CD14-positive monocyte (primary cell): ENCODE measurements around the gene XIRP2. TPM values are rescaled to one million over a fixed set of nuclear protein-coding genes. Genes with fewer than 3 reads are reported as not detected.

Experiments
- DNase-seq, 3 donors: peaks; one replicate each; pipeline ENCODE4 v3.0.0-alpha.2; 2011 to 2022
- H2AFZ ChIP-seq: 2 replicates; pipeline ENCODE4 v1.6.0; 2012; ENCODE audit warnings: mild to moderate bottlenecking, low read depth, low read length, inconsistent platforms; ENCODE audit not compliant: insufficient read depth, poor library complexity, severe bottlenecking
- H3K27ac ChIP-seq, 2 donors: 1 replicate in 1 of 2; 2 replicates in 1 of 2; pipeline ENCODE4 v1.5.1; 2012 to 2013; ENCODE audit warnings: low read length in 2 of 2, control low read depth in 1 of 2, inconsistent platforms in 1 of 2, low read depth in 1 of 2, mild to moderate bottlenecking in 1 of 2
- H3K27me3 ChIP-seq, 2 donors: one replicate each; pipeline versions ENCODE4 v1.6.0 to v1.6.1; 2011 to 2013; ENCODE audit warnings: low read length in 2 of 2; ENCODE audit not compliant: control insufficient read depth in 2 of 2, insufficient read depth in 2 of 2
- H3K36me3 ChIP-seq, 2 donors: replicated peaks in 1 of 2; 1 replicate in 1 of 2; 2 replicates in 1 of 2; pipeline versions ENCODE4 v1.5.1 to v1.6.1; 2012 to 2013; ENCODE audit warnings: low read length in 2 of 2, control low read depth in 1 of 2, inconsistent platforms in 1 of 2, mild to moderate bottlenecking in 1 of 2; ENCODE audit not compliant: insufficient read depth in 2 of 2, control insufficient read depth in 1 of 2
- H3K4me1 ChIP-seq, 2 donors: 1 replicate in 1 of 2; 2 replicates in 1 of 2; pipeline versions ENCODE4 v1.5.1 to v1.6.1; 2012 to 2013; ENCODE audit warnings: low read length in 2 of 2, control low read depth in 1 of 2, inconsistent platforms in 1 of 2, mild to moderate bottlenecking in 1 of 2, moderate library complexity in 1 of 2; ENCODE audit not compliant: insufficient read depth in 2 of 2, control insufficient read depth in 1 of 2
- H3K4me2 ChIP-seq: replicated peaks from 2 replicates; pipeline ENCODE3; 2012; ENCODE audit warnings: low read length, moderate library complexity, mild to moderate bottlenecking; ENCODE audit not compliant: poor library complexity, severe bottlenecking; ENCODE audit errors: extremely low read depth
- H3K4me3 ChIP-seq, 3 experiments: fragments of 200-600 bp in 1 of 3; sonication (generic) in 1 of 3; replicated peaks in 1 of 3; 1 replicate in 2 of 3; 2 replicates in 1 of 3; pipeline ENCODE4 v1.5.1; 2011 to 2013; ENCODE audit warnings: low read length in 3 of 3, mild to moderate bottlenecking in 3 of 3, control low read depth in 2 of 3, low read depth in 2 of 3, inconsistent platforms in 1 of 3, moderate library complexity in 1 of 3
- H3K79me2 ChIP-seq: 2 replicates; pipeline ENCODE4 v1.6.0; 2012; ENCODE audit warnings: mild to moderate bottlenecking, control low read depth, inconsistent platforms, low read length, moderate library complexity; ENCODE audit not compliant: insufficient read depth
- H3K9ac ChIP-seq: 2 replicates; pipeline ENCODE4 v1.6.0; 2017; ENCODE audit warnings: low read length, mild to moderate bottlenecking; ENCODE audit not compliant: insufficient read depth, poor library complexity, severe bottlenecking
- H3K9me3 ChIP-seq, 2 donors: replicated peaks in 1 of 2; 1 replicate in 1 of 2; 2 replicates in 1 of 2; pipeline versions ENCODE4 v1.5.1 to v1.6.1; 2012 to 2013; ENCODE audit warnings: low read length in 2 of 2, control low read depth in 1 of 2; ENCODE audit not compliant: control insufficient read depth in 1 of 2, insufficient read depth in 1 of 2
- H4K20me1 ChIP-seq: 2 replicates; pipeline ENCODE4 v1.6.0; 2012; ENCODE audit warnings: mild to moderate bottlenecking, low read length, control low read depth, moderate library complexity; ENCODE audit not compliant: insufficient read depth
- H3K27ac Mint-ChIP-seq, 7 donors: one replicate each; pipeline ENCODE4 v1.8.0; 2020; ENCODE audit warnings: mild to moderate bottlenecking in 7 of 7, mixed read lengths in 7 of 7, moderate library complexity in 6 of 7, inconsistent platforms in 2 of 7
- H3K27me3 Mint-ChIP-seq, 3 donors: one replicate each; pipeline ENCODE4 v1.8.0; 2021 to 2022; ENCODE audit warnings: low read depth in 3 of 3, mild to moderate bottlenecking in 3 of 3, mixed read lengths in 3 of 3, moderate library complexity in 3 of 3, inconsistent platforms in 1 of 3
- H3K36me3 Mint-ChIP-seq, 2 donors: one replicate each; pipeline ENCODE4 v1.8.0; 2020; ENCODE audit warnings: mixed read lengths in 2 of 2, inconsistent platforms in 1 of 2, mild to moderate bottlenecking in 1 of 2
- H3K4me1 Mint-ChIP-seq: one replicate; pipeline ENCODE4 v1.8.0; 2020; ENCODE audit warnings: mild to moderate bottlenecking, mixed read lengths
- H3K4me3 Mint-ChIP-seq, 2 donors: one replicate each; pipeline ENCODE4 v1.8.0; 2020; ENCODE audit warnings: mild to moderate bottlenecking in 2 of 2, mixed read lengths in 2 of 2, moderate library complexity in 1 of 2
- H3K9me3 Mint-ChIP-seq, 7 donors: one replicate each; pipeline ENCODE4 v1.8.0; 2020 to 2022; ENCODE audit warnings: mixed read lengths in 7 of 7, mild to moderate bottlenecking in 6 of 7, moderate library complexity in 6 of 7, inconsistent platforms in 2 of 7
- CTCF ChIP-seq: fragments of 200-600 bp; IDR thresholded peaks from one replicate; pipeline ENCODE4 v1.8.0; 2022; ENCODE audit warnings: antibody characterized with exemption, mild to moderate bottlenecking
- WGBS: methylation state at CpG from one replicate; pipeline ENCODE4 v1.1.5; 2013; ENCODE audit warnings: missing lambda C conversion rate; ENCODE audit not compliant: insufficient coverage; 5-methylcytosine and 5-hydroxymethylcytosine counted together
- intact Hi-C, 2 donors: fragments of 100-400 bp; cut with micrococcal nuclease; formaldehyde crosslinking; loops; one replicate each; pipeline versions ENCODE4 v1.15.0 to v1.15.1; 2023
- polyA plus RNA-seq, 3 donors: library from polyadenylated mRNA; depleted of rRNA in 1 of 3; unstranded in 2 of 3; stranded (reverse) in 1 of 3; fragments of 300-500 nt in 2 of 3; fragments of >200 nt in 1 of 3; fragmentation: Illumina TruSeq in 2 of 3; gene quantifications; 1 replicate in 2 of 3; 2 replicates in 1 of 3; pipeline ENCODE4 v1.2.3, GENCODE V29; 2012 to 2021

Gene XIRP2
- polyA plus RNA-seq, 3 donors: not detected

DNA sequence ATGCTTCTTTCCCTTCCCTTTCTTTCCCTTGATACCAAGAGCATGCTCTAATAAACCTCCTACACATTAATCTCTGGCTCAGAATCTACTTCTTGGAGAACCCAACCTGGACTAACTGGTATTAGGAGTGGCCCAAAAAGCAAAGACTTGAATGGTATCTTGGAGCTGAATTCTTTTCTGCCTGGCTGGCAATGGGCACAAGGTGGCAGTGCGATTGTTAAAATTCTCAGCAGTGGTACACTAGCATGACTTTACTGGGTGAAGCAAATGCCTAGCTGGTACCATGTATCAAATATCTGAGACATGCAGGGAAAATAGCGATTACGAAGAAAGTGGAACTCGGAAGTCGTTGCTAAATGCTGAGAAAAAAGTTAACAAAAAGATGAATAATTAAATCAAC is 376.1 kb downstream of the XIRP2 start:
- Mint-ChIP-seq H3K4me3 (no peak overlapping the region), H3K27me3 (peaks cover 0 to 4% (median 2%) of the 10 kb centered on the region in 3 donors), H3K4me1 (no peaks in the 10 kb centered on the region), H3K36me3 (no peaks in the 10 kb centered on the region), H3K27ac (no peak overlapping the region), H3K9me3 (peaks cover 3 to 17% (median 13%) of the 10 kb centered on the region in 7 donors)
- Histone ChIP-seq H3K4me2 (no peak overlapping the region), H3K9ac (no peak overlapping the region), H3K4me3 (no peak overlapping the region), H3K79me2 (no peaks in the 10 kb centered on the region), H2AFZ (no peak overlapping the region), H3K4me1 (no peaks in the 10 kb centered on the region), H3K36me3 (no peaks in the 10 kb centered on the region), H4K20me1 (no peaks in the 10 kb centered on the region), H3K9me3 (peaks cover 8% of the 10 kb centered on the region in 2 donors), H3K27ac (no peak overlapping the region), H3K27me3 (no peaks in the 10 kb centered on the region)
- WGBS: 83% methylated on average over 1 of the region's 5 CpGs
- no peak for DNase-seq
- TF ChIP-seq CTCF: no peak
- intact Hi-C loops: no loop called here

- Histone ChIP-seq H3K4me1 (no peaks in the 10 kb centered on the region), H3K4me3 (no peak overlapping the region), H3K36me3 (no peaks in the 10 kb centered on the region), H3K9me3 (peaks cover 8% of the 10 kb centered on the region in 2 donors), H2AFZ (no peak overlapping the region), H3K9ac (no peak overlapping the region), H3K27ac (no peak overlapping the region), H4K20me1 (no peaks in the 10 kb centered on the region), H3K27me3 (no peaks in the 10 kb centered on the region), H3K79me2 (no peaks in the 10 kb centered on the region), H3K4me2 (no peak overlapping the region)
- H3K4me3 Mint-ChIP-seq: no peak overlapping the region
- intact Hi-C loops: no loop called here
- no peaks in the 10 kb centered on the region for H3K36me3 Mint-ChIP-seq
- DNase-seq: no peak
- peaks cover 0 to 4% (median 2%) of the 10 kb centered on the region in 3 donors for H3K27me3 Mint-ChIP-seq
- no peak for TF ChIP-seq CTCF
- H3K27ac Mint-ChIP-seq: no peak overlapping the region
- no CpG with 5 or more reads among the region's 2 CpGs for WGBS
- H3K4me1 Mint-ChIP-seq: no peaks in the 10 kb centered on the region
- peaks cover 3 to 18% (median 13%) of the 10 kb centered on the region in 7 donors for H3K9me3 Mint-ChIP-seq
These were observed 376.7 kb downstream of the XIRP2 start for GRCh38 chr2:167265004-167265403.
